ENCODE results near the gene HOXA10. TPM values are rescaled to one million over a fixed set of nuclear protein-coding genes. Genes with fewer than 3 reads are reported as not detected.

HOXA10 gene
- total RNA-seq, 1 donor from 2014 or later: not detected

GRCh38 chr7:27194686-27195379, 20.7 kb upstream of the HOXA10 start:
- Histone ChIP-seq H3K27me3 (ENCODE audit: low read depth) (peaks cover 99% of the 10 kb centered on the region), H3K27ac (replicated peaks) (no peak overlapping the region), H3K36me3 (no peaks in the 10 kb centered on the region), H3K4me1 (peaks cover 32% of the 10 kb centered on the region), H3K4me3 (no peak overlapping the region), H3K9me3 (replicated peaks) (no peaks in the 10 kb centered on the region)
- intact Hi-C loops (cut with micrococcal nuclease): loop anchor here (5.0 kb wide), 1 partner anchor 882 kb away; no protein-coding TSS in a partner anchor
- DNase-seq: no peak
- TF ChIP-seq CTCF (IDR thresholded peaks at IDR 0.05; ENCODE audit: borderline replicate concordance): no peak

DNA sequence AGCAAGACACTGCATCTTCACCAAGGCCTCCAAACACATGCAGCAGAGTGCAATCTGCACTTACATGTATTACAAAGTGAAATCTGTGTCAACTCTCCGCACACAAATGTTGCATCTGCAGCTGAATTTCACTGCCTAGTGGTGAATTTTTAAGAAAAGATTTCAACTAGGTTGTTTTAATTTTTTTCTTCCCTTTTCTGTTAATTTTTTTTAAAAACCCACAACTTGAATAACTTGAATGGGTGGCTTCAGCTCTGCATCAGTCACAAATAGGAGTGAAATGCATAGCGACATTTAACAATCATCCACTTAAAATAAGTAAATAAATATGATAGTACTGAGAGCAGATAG, 19.9 kb upstream of the HOXA10 start:
- no peak for DNase-seq
- peaks cover 100% of the 10 kb centered on the region for H3K27me3 ChIP-seq (ENCODE audit: low read depth)
- H3K9me3 ChIP-seq (replicated peaks): no peaks in the 10 kb centered on the region
- no peak overlapping the region for H3K27ac ChIP-seq (replicated peaks)
- intact Hi-C loops (cut with micrococcal nuclease): no loop called here
- no peaks in the 10 kb centered on the region for H3K36me3 ChIP-seq
- H3K4me3 ChIP-seq: no peak overlapping the region
- TF ChIP-seq CTCF (IDR thresholded peaks at IDR 0.05; ENCODE audit: borderline replicate concordance): no peak
- peaks cover 32% of the 10 kb centered on the region for H3K4me1 ChIP-seq

- no peak for TF ChIP-seq CTCF (IDR thresholded peaks at IDR 0.05; ENCODE audit: borderline replicate concordance)
- Histone ChIP-seq H3K36me3 (no peaks in the 10 kb centered on the region), H3K9me3 (replicated peaks) (no peaks in the 10 kb centered on the region), H3K4me1 (peaks cover 32% of the 10 kb centered on the region), H3K4me3 (peak overlapping the region; percentile 54), H3K27ac (replicated peaks) (no peak overlapping the region), H3K27me3 (ENCODE audit: low read depth) (peaks cover 100% of the 10 kb centered on the region)
- intact Hi-C loops (cut with micrococcal nuclease): no loop called here
- no peak for DNase-seq
Measured at GRCh38 chr7:27193335-27194001, 19.3 kb upstream of the HOXA10 start.

GRCh38 chr7:27192546-27193334, 18.6 kb upstream of the HOXA10 start:
- Histone ChIP-seq H3K4me1 (peaks cover 38% of the 10 kb centered on the region), H3K36me3 (no peaks in the 10 kb centered on the region), H3K9me3 (replicated peaks) (no peaks in the 10 kb centered on the region), H3K4me3 (peak overlapping the region; percentile 54), H3K27ac (replicated peaks) (no peak overlapping the region), H3K27me3 (ENCODE audit: low read depth) (peaks cover 100% of the 10 kb centered on the region)
- no peak for DNase-seq
- no peak for TF ChIP-seq CTCF (IDR thresholded peaks at IDR 0.05; ENCODE audit: borderline replicate concordance)
- intact Hi-C loops (cut with micrococcal nuclease): no loop called here

GRCh38 chr7:27191833-27192545, 17.9 kb upstream of the HOXA10 start:
- no peak for TF ChIP-seq CTCF (IDR thresholded peaks at IDR 0.05; ENCODE audit: borderline replicate concordance)
- Histone ChIP-seq H3K27me3 (ENCODE audit: low read depth) (peaks cover 100% of the 10 kb centered on the region), H3K36me3 (no peaks in the 10 kb centered on the region), H3K9me3 (replicated peaks) (no peaks in the 10 kb centered on the region), H3K27ac (replicated peaks) (no peak overlapping the region), H3K4me3 (peak overlapping the region; percentile 54), H3K4me1 (peaks cover 41% of the 10 kb centered on the region)
- intact Hi-C loops (cut with micrococcal nuclease): no loop called here
- no peak for DNase-seq
